ENCODE data around the gene KCNK18. TPM values are rescaled to one million over a fixed set of nuclear protein-coding genes. Genes with fewer than 3 reads are reported as not detected.
A peak's percentile ranks its signal among the peaks of the same experiment; 100 is the strongest.

The KCNK18 gene
- total and polyA plus RNA-seq, 2 donors (not counting 3 experiments of a cell fraction or from before 2014, with no cell fraction given) = not detected

DNA sequence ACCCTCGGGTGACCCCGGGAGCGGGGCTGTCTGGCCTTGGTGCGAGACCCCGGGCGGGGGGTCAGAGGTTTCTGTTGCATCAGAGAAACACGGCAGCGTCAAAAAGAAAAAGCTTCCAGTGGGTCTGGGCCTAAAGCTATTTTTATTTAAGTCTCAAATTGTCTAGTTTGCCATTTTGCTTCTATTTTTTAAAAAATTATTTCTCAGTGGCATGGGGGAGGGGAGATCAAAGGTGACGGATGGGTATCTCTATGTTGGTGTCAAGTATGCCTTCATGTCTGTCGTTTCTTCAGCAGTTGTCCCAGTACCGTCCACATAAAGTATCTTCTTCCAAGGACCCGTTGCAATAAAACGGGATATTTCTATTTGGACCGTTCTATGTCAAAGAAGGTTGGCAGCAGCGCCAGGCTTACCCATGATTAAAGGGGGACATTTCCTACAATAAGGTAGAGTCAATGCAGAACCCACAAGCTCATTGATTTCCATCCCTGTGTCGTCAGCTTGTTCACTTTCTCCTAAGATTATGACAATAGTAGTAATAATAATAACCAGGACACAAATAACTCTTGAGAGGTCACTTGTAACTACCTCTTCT is 33.2 kb upstream of the KCNK18 start:
- H3K36me3 ChIP-seq (ENCODE audit: control insufficient read depth in 2 of 2, extremely low read depth in 1 of 2, insufficient read depth in 2 of 2, low read length in 2 of 2) = no peaks in the 10 kb centered on the region
- H3K27ac ChIP-seq (ENCODE audit: insufficient read depth, low read depth, low read length) = no peak overlapping the region
- no peaks in the 10 kb centered on the region for H3K9me3 ChIP-seq (replicated peaks; ENCODE audit: control insufficient read depth, insufficient read depth, low read length)
- ChIA-PET CTCF (interaction anchor here (1.3 to 7.4 kb wide), 4 partner anchors 11 to 368 kb away, joined by 3 to 210 read pairs (median 42); no protein-coding TSS in a partner anchor), POLR2A (no interaction called here)
- H3K9me1 ChIP-seq (replicated peaks; ENCODE audit: control insufficient read depth, extremely low read depth, insufficient read depth, low read length) = no peaks in the 10 kb centered on the region
- H3K79me2 ChIP-seq (ENCODE audit: control insufficient read depth, insufficient read depth, low read length) = no peaks in the 10 kb centered on the region
- dilution Hi-C loops (cut with MboI; ENCODE audit: extremely low pct_ligation_motif_present, low sequenced_read_pairs) = loop anchor here (25.0 kb wide), 1 partner anchor 352 kb away; no protein-coding TSS in a partner anchor
- no TSS peak for BruUV-seq (replicated peaks)
- TF ChIP-seq EZH2 (IDR thresholded peaks at IDR 0.05; ENCODE audit: borderline replicate concordance, low read depth, low read length, severe bottlenecking) (peak; percentile 12), MAX (IDR thresholded peaks at IDR 0.05; ENCODE audit: insufficient read depth, insufficient read length) (no peak), MYC (IDR thresholded peaks at IDR 0.05; ENCODE audit: low read depth, low read length) (no peak), POLR2A (IDR thresholded peaks at IDR 0.05; ENCODE audit: low read depth, low read length) (no peak)
- no peak overlapping the region for H3K9ac ChIP-seq (replicated peaks; ENCODE audit: extremely low read depth, insufficient read depth, low read length)
- no peak overlapping the region for H2AFZ ChIP-seq (ENCODE audit: low read depth, low read length)
- no peak for DNase-seq (ENCODE audit: low read depth, low spot score)
- intact Hi-C loops (cut with micrococcal nuclease) = loop anchor here (2.0 kb wide), 3 partner anchors 27 to 367 kb away; no protein-coding TSS in a partner anchor
- H3K4me2 ChIP-seq (ENCODE audit: insufficient read depth, low read length) = no peak overlapping the region
- peaks cover 3% of the 10 kb centered on the region for H3K4me1 ChIP-seq (ENCODE audit: control insufficient read depth, extremely low read depth, insufficient read depth, low read length)
- no peaks in the 10 kb centered on the region for H4K20me1 ChIP-seq (replicated peaks; ENCODE audit: control insufficient read depth, extremely low read depth, insufficient read depth, low read length)
- FAIRE-seq = no peak
- no peak overlapping the region for H3K4me3 ChIP-seq (replicated peaks in 1 of 3; ENCODE audit: insufficient read depth in 1 of 3, low read depth in 1 of 3, low read length in 3 of 3)
- peaks cover 89 to 97% of the 10 kb centered on the region in 2 experiments for H3K27me3 ChIP-seq (ENCODE audit: control insufficient read depth in 2 of 2, insufficient read depth in 2 of 2, low read length in 2 of 2)

DNA sequence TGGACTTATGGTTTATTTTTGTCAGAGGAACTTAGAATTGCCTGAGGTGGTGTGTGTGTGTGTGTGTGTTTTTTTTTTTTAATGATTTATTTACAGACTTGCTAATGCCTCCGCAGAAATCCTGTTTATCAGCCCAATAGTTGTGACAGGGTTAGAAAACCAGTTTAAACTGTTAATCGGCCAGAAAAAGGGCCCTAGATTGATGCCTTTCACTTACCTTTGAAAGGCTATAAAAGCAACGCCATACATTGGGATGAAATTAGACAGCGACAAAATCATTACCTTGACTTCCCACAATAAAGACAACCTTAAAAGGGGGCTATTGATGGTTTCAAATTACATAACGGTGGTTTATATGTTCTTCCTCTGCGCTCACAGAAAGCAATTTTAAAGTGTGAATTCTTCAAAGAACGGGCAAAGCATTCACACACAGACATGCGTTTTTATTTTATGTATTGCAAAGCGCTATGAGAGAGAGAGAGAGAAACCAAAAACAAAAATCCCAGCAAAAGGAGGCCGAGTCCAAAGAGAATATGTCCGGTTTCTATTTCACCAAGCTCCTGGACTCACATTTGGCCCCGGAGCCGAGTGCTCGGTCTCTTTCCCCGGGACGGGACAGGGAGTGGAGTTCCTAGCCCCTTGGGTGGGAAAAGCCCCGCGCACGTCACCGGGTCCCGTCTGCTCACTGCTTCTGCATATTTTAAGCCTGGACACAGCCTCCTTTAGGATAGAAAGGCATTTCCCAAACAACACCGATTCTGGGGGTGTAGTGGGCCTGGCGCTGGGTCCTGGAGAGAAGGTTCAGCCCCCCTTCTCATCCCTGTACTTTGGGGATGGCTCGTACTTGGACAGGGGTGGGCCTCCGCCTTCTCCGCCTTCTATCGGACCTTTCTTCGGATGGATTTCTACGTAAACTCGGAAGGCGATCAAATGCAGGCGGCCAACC is 32.4 kb upstream of the KCNK18 start:
- no peaks in the 10 kb centered on the region for H3K9me1 ChIP-seq (replicated peaks; ENCODE audit: control insufficient read depth, extremely low read depth, insufficient read depth, low read length)
- H3K4me3 ChIP-seq (replicated peaks in 1 of 3; ENCODE audit: insufficient read depth in 1 of 3, low read depth in 1 of 3, low read length in 3 of 3) = no peak overlapping the region
- no TSS peak for BruUV-seq (replicated peaks)
- CTCF ChIA-PET = interaction anchor here (0.6 to 7.4 kb wide), 19 partner anchors 10 to 377 kb away, joined by 3 to 238 read pairs (median 9); partner anchors contain the start of genes ENO4 and VAX1
- H3K4me2 ChIP-seq (ENCODE audit: insufficient read depth, low read length) = peak overlapping the region; percentile 38
- peaks cover 90 to 97% of the 10 kb centered on the region in 2 experiments for H3K27me3 ChIP-seq (ENCODE audit: control insufficient read depth in 2 of 2, insufficient read depth in 2 of 2, low read length in 2 of 2)
- H3K79me2 ChIP-seq (ENCODE audit: control insufficient read depth, insufficient read depth, low read length) = no peaks in the 10 kb centered on the region
- POLR2A ChIA-PET = no interaction called here
- dilution Hi-C loops (cut with MboI; ENCODE audit: extremely low pct_ligation_motif_present, low sequenced_read_pairs) = loop anchor here (25.0 kb wide), 1 partner anchor 353 kb away; no protein-coding TSS in a partner anchor
- no peaks in the 10 kb centered on the region for H3K9me3 ChIP-seq (replicated peaks; ENCODE audit: control insufficient read depth, insufficient read depth, low read length)
- DNase-seq (ENCODE audit: low read depth, low spot score) (no peak), FAIRE-seq (no peak)
- H3K9ac ChIP-seq (replicated peaks; ENCODE audit: extremely low read depth, insufficient read depth, low read length) = no peak overlapping the region
- TF ChIP-seq MYC (IDR thresholded peaks at IDR 0.05; ENCODE audit: low read depth, low read length) (no peak), EZH2 (IDR thresholded peaks at IDR 0.05; ENCODE audit: borderline replicate concordance, low read depth, low read length, severe bottlenecking) (peak; percentile 56)
- H3K27ac ChIP-seq (ENCODE audit: insufficient read depth, low read depth, low read length) = no peak overlapping the region
- H4K20me1 ChIP-seq (replicated peaks; ENCODE audit: control insufficient read depth, extremely low read depth, insufficient read depth, low read length) = no peaks in the 10 kb centered on the region
- H2AFZ ChIP-seq (ENCODE audit: low read depth, low read length) = no peak overlapping the region
- H3K36me3 ChIP-seq (ENCODE audit: control insufficient read depth in 2 of 2, extremely low read depth in 1 of 2, insufficient read depth in 2 of 2, low read length in 2 of 2) = no peaks in the 10 kb centered on the region
- intact Hi-C loops (cut with micrococcal nuclease) = loop anchor here (2.0 to 5.0 kb wide), 4 partner anchors 28 to 368 kb away; no protein-coding TSS in a partner anchor
- peaks cover 3% of the 10 kb centered on the region for H3K4me1 ChIP-seq (ENCODE audit: control insufficient read depth, extremely low read depth, insufficient read depth, low read length)
